Measurements from ENCODE around the gene TOP3B.

Gene TOP3B

GRCh38 chr22:22009661-22010060 is 27.1 kb upstream of the TOP3B start:
- no peak overlapping the region for H3K4me3 ChIP-seq (ENCODE audit: low read length in 2 of 2)
- H3K27ac ChIP-seq (ENCODE audit: low read length): no peak overlapping the region
- peaks cover 0 to 2% of the 10 kb centered on the region in 2 donors for H3K27me3 ChIP-seq (ENCODE audit: control insufficient read depth in 1 of 2, insufficient read depth in 2 of 2, low read length in 2 of 2)
- H3K4me1 ChIP-seq (ENCODE audit: control insufficient read depth, insufficient read depth, low read length): no peaks in the 10 kb centered on the region
- peaks cover 0 to 3% of the 10 kb centered on the region in 2 donors for H3K9me3 ChIP-seq (ENCODE audit: control insufficient read depth in 2 of 2, low read length in 2 of 2)
- no peaks in the 10 kb centered on the region for H3K36me3 ChIP-seq (ENCODE audit: control insufficient read depth in 2 of 2, insufficient read depth in 2 of 2, low read length in 2 of 2)
- H3K9ac ChIP-seq (ENCODE audit: low read length in 2 of 2): no peak overlapping the region

GRCh38 chr22:22006596-22006990 is 24.0 kb upstream of the TOP3B start:
- H3K36me3 ChIP-seq (ENCODE audit: control insufficient read depth in 2 of 2, insufficient read depth in 2 of 2, low read length in 2 of 2): no peaks in the 10 kb centered on the region
- H3K4me1 ChIP-seq (ENCODE audit: control insufficient read depth, insufficient read depth, low read length): no peaks in the 10 kb centered on the region

GRCh38 chr22:22005945-22006595 is 23.5 kb upstream of the TOP3B start:
- Histone ChIP-seq H3K4me1 (ENCODE audit: control insufficient read depth, insufficient read depth, low read length) (no peaks in the 10 kb centered on the region), H3K27me3 (ENCODE audit: control insufficient read depth in 1 of 2, insufficient read depth in 2 of 2, low read length in 2 of 2) (peaks cover 0 to 2% of the 10 kb centered on the region in 2 donors), H3K4me3 (ENCODE audit: low read length in 2 of 2) (no peak overlapping the region), H3K36me3 (ENCODE audit: control insufficient read depth in 2 of 2, insufficient read depth in 2 of 2, low read length in 2 of 2) (no peaks in the 10 kb centered on the region), H3K9me3 (ENCODE audit: control insufficient read depth in 2 of 2, low read length in 2 of 2) (no peaks in the 10 kb centered on the region), H3K27ac (ENCODE audit: low read length) (no peak overlapping the region), H3K9ac (ENCODE audit: low read length in 2 of 2) (no peak overlapping the region)

More at GRCh38 chr22:22006596-22006990, 24.0 kb upstream of the TOP3B start:
- Histone ChIP-seq H3K9ac (ENCODE audit: low read length in 2 of 2) (no peak overlapping the region), H3K4me3 (ENCODE audit: low read length in 2 of 2) (no peak overlapping the region), H3K27me3 (ENCODE audit: control insufficient read depth in 1 of 2, insufficient read depth in 2 of 2, low read length in 2 of 2) (peaks cover 0 to 2% of the 10 kb centered on the region in 2 donors), H3K9me3 (ENCODE audit: control insufficient read depth in 2 of 2, low read length in 2 of 2) (no peaks in the 10 kb centered on the region), H3K27ac (ENCODE audit: low read length) (no peak overlapping the region)

- Histone ChIP-seq H3K36me3 (ENCODE audit: control insufficient read depth in 2 of 2, insufficient read depth in 2 of 2, low read length in 2 of 2) (no peaks in the 10 kb centered on the region), H3K9ac (ENCODE audit: low read length in 2 of 2) (no peak overlapping the region), H3K4me3 (ENCODE audit: low read length in 2 of 2) (no peak overlapping the region), H3K9me3 (ENCODE audit: control insufficient read depth in 2 of 2, low read length in 2 of 2) (no peaks in the 10 kb centered on the region), H3K27me3 (ENCODE audit: control insufficient read depth in 1 of 2, insufficient read depth in 2 of 2, low read length in 2 of 2) (no peaks in the 10 kb centered on the region), H3K27ac (ENCODE audit: low read length) (no peak overlapping the region), H3K4me1 (ENCODE audit: control insufficient read depth, insufficient read depth, low read length) (no peaks in the 10 kb centered on the region)
These were observed 20.6 kb upstream of the TOP3B start for GRCh38 chr22:22003233-22003632.

- Histone ChIP-seq H3K4me1 (ENCODE audit: control insufficient read depth, insufficient read depth, low read length) (no peaks in the 10 kb centered on the region), H3K36me3 (ENCODE audit: control insufficient read depth in 2 of 2, insufficient read depth in 2 of 2, low read length in 2 of 2) (no peaks in the 10 kb centered on the region), H3K27me3 (ENCODE audit: control insufficient read depth in 1 of 2, insufficient read depth in 2 of 2, low read length in 2 of 2) (no peaks in the 10 kb centered on the region), H3K9ac (ENCODE audit: low read length in 2 of 2) (no peak overlapping the region), H3K27ac (ENCODE audit: low read length) (no peak overlapping the region), H3K9me3 (ENCODE audit: control insufficient read depth in 2 of 2, low read length in 2 of 2) (no peaks in the 10 kb centered on the region), H3K4me3 (ENCODE audit: low read length in 2 of 2) (no peak overlapping the region)
These were observed 20.0 kb upstream of the TOP3B start for GRCh38 chr22:22002526-22003055.

- Histone ChIP-seq H3K4me3 (ENCODE audit: low read length in 2 of 2) (no peak overlapping the region), H3K9me3 (ENCODE audit: control insufficient read depth in 2 of 2, low read length in 2 of 2) (no peaks in the 10 kb centered on the region), H3K27ac (ENCODE audit: low read length) (no peak overlapping the region), H3K36me3 (ENCODE audit: control insufficient read depth in 2 of 2, insufficient read depth in 2 of 2, low read length in 2 of 2) (no peaks in the 10 kb centered on the region), H3K9ac (ENCODE audit: low read length in 2 of 2) (no peak overlapping the region), H3K27me3 (ENCODE audit: control insufficient read depth in 1 of 2, insufficient read depth in 2 of 2, low read length in 2 of 2) (no peaks in the 10 kb centered on the region), H3K4me1 (ENCODE audit: control insufficient read depth, insufficient read depth, low read length) (no peaks in the 10 kb centered on the region)
These were observed 19.3 kb upstream of the TOP3B start for GRCh38 chr22:22001664-22002525.

GRCh38 chr22:21998595-21999247 is 16.1 kb upstream of the TOP3B start:
- H3K36me3 ChIP-seq (ENCODE audit: control insufficient read depth in 2 of 2, insufficient read depth in 2 of 2, low read length in 2 of 2): no peaks in the 10 kb centered on the region
- no peaks in the 10 kb centered on the region for H3K4me1 ChIP-seq (ENCODE audit: control insufficient read depth, insufficient read depth, low read length)
- H3K27ac ChIP-seq (ENCODE audit: low read length): no peak overlapping the region
- H3K9ac ChIP-seq (ENCODE audit: low read length in 2 of 2): no peak overlapping the region
- H3K27me3 ChIP-seq (ENCODE audit: control insufficient read depth in 1 of 2, insufficient read depth in 2 of 2, low read length in 2 of 2): no peaks in the 10 kb centered on the region
- no peaks in the 10 kb centered on the region for H3K9me3 ChIP-seq (ENCODE audit: control insufficient read depth in 2 of 2, low read length in 2 of 2)
- no peak overlapping the region for H3K4me3 ChIP-seq (ENCODE audit: low read length in 2 of 2)

GRCh38 chr22:21996175-21996720 is 13.7 kb upstream of the TOP3B start:
- Histone ChIP-seq H3K36me3 (ENCODE audit: control insufficient read depth in 2 of 2, insufficient read depth in 2 of 2, low read length in 2 of 2) (no peaks in the 10 kb centered on the region), H3K27ac (ENCODE audit: low read length) (no peak overlapping the region), H3K4me3 (ENCODE audit: low read length in 2 of 2) (no peak overlapping the region), H3K27me3 (ENCODE audit: control insufficient read depth in 1 of 2, insufficient read depth in 2 of 2, low read length in 2 of 2) (peaks cover 0 to 3% of the 10 kb centered on the region in 2 donors), H3K4me1 (ENCODE audit: control insufficient read depth, insufficient read depth, low read length) (no peaks in the 10 kb centered on the region), H3K9me3 (ENCODE audit: control insufficient read depth in 2 of 2, low read length in 2 of 2) (no peaks in the 10 kb centered on the region), H3K9ac (ENCODE audit: low read length in 2 of 2) (no peak overlapping the region)

GRCh38 chr22:21995660-21996059 is 13.1 kb upstream of the TOP3B start:
- H3K4me1 ChIP-seq (ENCODE audit: control insufficient read depth, insufficient read depth, low read length): no peaks in the 10 kb centered on the region
- no peak overlapping the region for H3K27ac ChIP-seq (ENCODE audit: low read length)
- no peaks in the 10 kb centered on the region for H3K36me3 ChIP-seq (ENCODE audit: control insufficient read depth in 2 of 2, insufficient read depth in 2 of 2, low read length in 2 of 2)
- H3K27me3 ChIP-seq (ENCODE audit: control insufficient read depth in 1 of 2, insufficient read depth in 2 of 2, low read length in 2 of 2): peaks cover 0 to 3% of the 10 kb centered on the region in 2 donors
- no peak overlapping the region for H3K9ac ChIP-seq (ENCODE audit: low read length in 2 of 2)
- H3K9me3 ChIP-seq (ENCODE audit: control insufficient read depth in 2 of 2, low read length in 2 of 2): no peaks in the 10 kb centered on the region
- no peak overlapping the region for H3K4me3 ChIP-seq (ENCODE audit: low read length in 2 of 2)

- H3K27ac ChIP-seq (ENCODE audit: low read length): no peak overlapping the region
- peaks cover 0 to 3% of the 10 kb centered on the region in 2 donors for H3K27me3 ChIP-seq (ENCODE audit: control insufficient read depth in 1 of 2, insufficient read depth in 2 of 2, low read length in 2 of 2)
- H3K4me1 ChIP-seq (ENCODE audit: control insufficient read depth, insufficient read depth, low read length): no peaks in the 10 kb centered on the region
- no peaks in the 10 kb centered on the region for H3K36me3 ChIP-seq (ENCODE audit: control insufficient read depth in 2 of 2, insufficient read depth in 2 of 2, low read length in 2 of 2)
- no peaks in the 10 kb centered on the region for H3K9me3 ChIP-seq (ENCODE audit: control insufficient read depth in 2 of 2, low read length in 2 of 2)
- no peak overlapping the region for H3K4me3 ChIP-seq (ENCODE audit: low read length in 2 of 2)
- no peak overlapping the region for H3K9ac ChIP-seq (ENCODE audit: low read length in 2 of 2)
These were observed 12.4 kb upstream of the TOP3B start for GRCh38 chr22:21994881-21995444.

Measured in stomach smooth muscle (tissue), 2 donors.